ENCODE measurements around the gene DYNC1I1.

Gene DYNC1I1

DNA sequence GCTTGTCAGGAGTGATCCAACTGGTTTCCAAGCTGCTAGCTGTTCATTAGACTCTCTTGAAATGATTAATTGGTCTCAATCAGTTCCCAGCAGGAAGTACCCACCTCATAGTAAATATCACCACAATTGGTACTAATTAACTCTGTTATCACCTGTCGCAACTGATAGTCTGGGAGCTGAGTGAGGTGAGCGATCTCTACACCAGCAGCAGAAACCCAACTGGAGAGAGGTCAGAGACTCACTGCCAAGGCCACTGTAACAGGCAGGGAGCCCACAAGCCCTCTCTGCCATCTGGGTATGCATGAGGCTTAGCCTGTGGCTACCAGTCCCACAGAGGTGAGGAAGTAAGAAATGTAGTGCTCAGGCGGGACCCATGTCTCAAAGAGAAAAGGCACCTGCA lies 245.5 kb downstream of the DYNC1I1 start:
- Mint-ChIP-seq H3K4me1 (peaks cover 6% of the 10 kb centered on the region), H3K4me3 (no peak overlapping the region), H3K27me3 (peaks cover 32% of the 10 kb centered on the region), H3K27ac (no peak overlapping the region), H3K9me3 (no peaks in the 10 kb centered on the region)
- ATAC-seq (no peak), DNase-seq (no peak)

DNA sequence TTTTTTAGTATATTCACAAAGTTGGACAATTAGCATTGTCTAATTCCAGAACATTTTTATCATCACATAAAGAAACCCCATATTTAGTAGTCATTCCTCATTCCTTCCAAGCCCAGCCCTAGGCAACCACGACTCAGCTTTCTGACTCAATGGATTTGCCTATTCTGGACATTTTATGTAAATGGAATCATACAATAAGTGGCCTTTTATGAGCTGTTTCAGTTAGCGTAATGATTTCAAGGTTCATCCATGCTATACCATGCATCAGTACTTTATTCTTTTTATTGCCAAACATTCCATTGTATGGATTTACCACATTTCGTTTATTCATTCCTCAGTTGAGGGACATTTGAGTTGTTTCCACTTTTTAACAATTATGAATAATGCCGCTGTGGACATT lies 249.2 kb downstream of the DYNC1I1 start:
- Mint-ChIP-seq H3K27me3 (peaks cover 27% of the 10 kb centered on the region), H3K9me3 (no peaks in the 10 kb centered on the region), H3K4me3 (no peak overlapping the region), H3K27ac (no peak overlapping the region), H3K4me1 (peaks cover 6% of the 10 kb centered on the region)
- no peak for DNase-seq
- ATAC-seq, result no peak

DNA sequence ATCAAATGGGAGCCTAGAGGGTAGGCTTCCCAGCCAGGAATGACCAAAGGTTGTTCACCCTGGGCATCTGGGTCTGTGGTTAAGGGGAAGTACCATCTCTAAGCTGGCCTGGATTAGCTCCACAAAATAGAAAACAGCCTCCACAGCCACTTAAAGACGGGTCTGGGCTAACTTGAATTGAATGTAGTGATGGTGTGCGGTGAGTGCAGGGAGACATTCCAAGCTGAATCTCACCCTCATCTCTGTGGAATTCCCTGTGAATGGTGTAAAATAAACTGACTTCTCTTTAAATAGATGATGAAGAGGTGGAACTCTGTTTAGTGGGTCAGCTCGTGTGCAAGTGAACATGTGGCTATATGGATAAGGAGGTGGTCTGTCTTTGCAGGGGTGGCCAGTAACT lies 251.0 kb downstream of the DYNC1I1 start:
- Mint-ChIP-seq H3K4me1 (no peaks in the 10 kb centered on the region), H3K9me3 (no peaks in the 10 kb centered on the region), H3K27ac (no peak overlapping the region), H3K27me3 (peaks cover 37% of the 10 kb centered on the region), H3K4me3 (no peak overlapping the region)
- ATAC-seq (no peak), DNase-seq (no peak)

DNA sequence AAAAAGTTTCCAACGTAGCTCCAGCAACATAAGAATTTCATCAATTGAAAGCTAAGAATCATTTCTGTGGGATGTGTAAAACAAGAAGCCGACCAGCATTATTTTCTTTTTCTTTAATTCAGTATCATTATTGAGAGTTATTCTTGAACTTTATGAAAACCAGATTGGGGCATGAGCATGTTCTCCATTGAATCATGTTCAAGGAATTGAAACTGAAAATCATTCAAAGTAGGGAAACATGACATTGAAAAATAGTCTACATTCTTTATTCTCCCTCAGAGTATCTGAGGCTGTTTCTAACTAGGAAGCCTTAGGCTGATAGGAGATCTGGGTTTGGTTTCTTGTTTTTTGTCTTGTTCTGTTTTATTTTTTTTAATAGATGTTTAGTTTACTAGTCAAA lies 253.7 kb downstream of the DYNC1I1 start:
- H3K4me1 Mint-ChIP-seq, result peaks cover 8% of the 10 kb centered on the region
- H3K9me3 Mint-ChIP-seq, result no peaks in the 10 kb centered on the region
- H3K27ac Mint-ChIP-seq, result no peak overlapping the region
- DNase-seq (no peak), ATAC-seq (no peak)
- no peak overlapping the region for H3K4me3 Mint-ChIP-seq
- peaks cover 29% of the 10 kb centered on the region for H3K27me3 Mint-ChIP-seq

DNA sequence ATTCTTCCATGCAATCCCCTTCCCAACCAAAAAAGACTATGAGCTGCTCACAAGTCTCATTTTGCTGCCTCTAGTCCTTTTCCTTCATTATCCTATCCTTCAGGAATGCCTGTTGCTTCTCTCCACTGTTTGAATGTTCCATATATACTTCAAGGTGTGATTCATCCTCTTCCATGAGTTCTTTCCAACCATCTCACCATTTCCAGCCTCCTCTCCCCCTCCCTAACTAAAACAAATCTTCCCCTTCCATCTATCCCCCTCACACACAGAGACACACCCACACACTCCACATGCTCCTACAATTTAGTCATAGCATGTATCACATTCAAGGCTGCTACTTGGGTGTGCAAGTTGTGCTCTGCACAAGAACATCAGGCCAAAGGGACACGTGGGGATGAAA lies 254.3 kb downstream of the DYNC1I1 start:
- no peak overlapping the region for H3K4me3 Mint-ChIP-seq

DNA sequence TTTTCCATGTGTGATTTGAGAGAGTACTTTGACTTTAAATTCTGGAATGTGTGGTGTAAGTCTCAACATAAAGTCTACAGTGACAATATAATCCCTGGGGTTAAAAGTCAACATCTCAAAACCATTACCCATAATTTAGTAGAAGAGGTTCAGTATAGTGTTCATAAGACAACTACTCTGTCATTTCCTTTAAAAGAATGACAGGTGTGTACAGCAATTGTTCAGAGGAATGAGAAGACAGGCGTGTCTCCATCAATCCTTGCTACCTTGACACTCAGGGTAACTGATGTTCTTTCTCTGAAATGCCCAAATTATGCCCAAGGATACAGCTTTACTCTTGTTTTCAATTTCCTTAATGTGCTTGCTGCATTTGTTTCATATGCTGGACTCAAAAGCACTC lies 256.4 kb downstream of the DYNC1I1 start:
- peaks cover 17% of the 10 kb centered on the region for H3K27me3 Mint-ChIP-seq
- ATAC-seq (no peak), DNase-seq (no peak)
- H3K9me3 Mint-ChIP-seq, result no peaks in the 10 kb centered on the region
- no peak overlapping the region for H3K4me3 Mint-ChIP-seq
- H3K27ac Mint-ChIP-seq, result no peak overlapping the region
- H3K4me1 Mint-ChIP-seq, result peaks cover 8% of the 10 kb centered on the region

More for the DNA sequence above, 254.3 kb downstream of the DYNC1I1 start:
- H3K27ac Mint-ChIP-seq, result no peak overlapping the region
- no peaks in the 10 kb centered on the region for H3K9me3 Mint-ChIP-seq
- peaks cover 29% of the 10 kb centered on the region for H3K27me3 Mint-ChIP-seq
- ATAC-seq (no peak), DNase-seq (no peak)
- peaks cover 8% of the 10 kb centered on the region for H3K4me1 Mint-ChIP-seq

DNA sequence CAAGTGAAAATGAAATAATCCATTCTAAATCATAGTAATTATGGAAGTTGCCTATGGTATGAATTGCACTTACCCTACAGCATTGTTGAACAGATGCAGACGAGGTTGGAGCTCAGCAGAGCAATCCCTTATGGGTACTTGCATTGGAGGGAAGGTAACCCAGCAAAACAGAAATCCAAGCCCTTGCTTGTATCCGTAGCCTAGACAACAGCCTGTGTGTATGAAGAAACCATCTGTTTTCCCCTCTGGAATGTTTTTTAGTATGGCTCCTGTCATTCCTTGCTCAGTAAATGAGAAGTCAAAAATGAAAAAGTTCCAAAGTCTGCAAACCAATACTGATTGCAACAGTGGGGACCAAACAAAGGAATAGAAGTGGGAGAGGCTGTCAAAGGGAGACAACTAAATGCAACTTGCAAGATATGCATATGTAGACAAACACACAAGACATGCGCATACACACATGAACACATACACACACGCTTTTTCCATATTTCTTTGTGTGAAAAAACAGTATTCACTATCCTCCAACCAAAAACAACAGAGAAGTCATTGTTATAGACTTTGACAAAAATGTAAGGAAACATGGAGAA lies 260.8 kb downstream of the DYNC1I1 start:
- no peaks in the 10 kb centered on the region for H3K9me3 Mint-ChIP-seq
- H3K4me1 Mint-ChIP-seq, result peaks cover 8% of the 10 kb centered on the region
- no peak for DNase-seq
- H3K27me3 Mint-ChIP-seq, result peaks cover 8% of the 10 kb centered on the region
- no peak for ATAC-seq
- no peak overlapping the region for H3K27ac Mint-ChIP-seq
- no peak overlapping the region for H3K4me3 Mint-ChIP-seq

DNA sequence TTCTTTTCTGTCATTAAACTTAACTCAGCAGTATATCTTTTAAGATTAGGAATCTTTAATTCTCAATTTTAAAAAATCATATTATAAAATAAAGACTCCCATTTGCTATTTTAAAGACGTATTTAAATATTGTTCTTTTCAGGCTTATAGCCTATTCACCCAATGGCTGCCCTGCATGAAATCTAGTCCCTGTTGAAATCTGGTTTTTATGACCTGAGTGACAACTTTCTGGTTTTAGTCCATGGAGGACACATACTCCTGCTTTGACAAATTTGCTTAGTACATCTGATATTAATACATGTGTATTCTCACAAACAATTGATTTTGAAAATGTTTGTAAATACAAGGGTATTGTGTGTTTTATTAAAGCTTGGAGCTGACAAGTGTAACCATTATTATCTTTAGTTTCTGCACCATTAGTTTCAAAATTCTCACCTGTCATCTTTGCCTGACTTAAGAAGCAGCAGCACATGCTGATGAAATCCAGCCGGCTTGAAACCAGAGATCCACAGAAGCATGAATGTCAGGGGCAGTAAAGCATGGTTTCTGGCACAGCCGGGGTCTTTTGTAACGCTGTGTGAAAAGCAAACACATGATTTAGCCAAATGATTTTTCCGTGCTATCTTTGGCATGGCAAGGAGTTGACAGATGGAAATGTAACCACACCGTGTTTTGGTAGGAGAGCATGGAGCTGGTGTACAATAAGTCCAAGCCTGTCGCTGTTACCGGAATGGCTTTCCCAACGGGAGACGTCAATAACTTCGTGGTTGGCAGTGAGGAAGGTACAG lies 262.8 kb downstream of the DYNC1I1 start:
- Mint-ChIP-seq H3K9me3 (no peaks in the 10 kb centered on the region), H3K4me3 (no peak overlapping the region), H3K4me1 (peaks cover 4% of the 10 kb centered on the region), H3K27me3 (peaks cover 11% of the 10 kb centered on the region), H3K27ac (no peak overlapping the region)
- ATAC-seq (no peak), DNase-seq (no peak)

DNA sequence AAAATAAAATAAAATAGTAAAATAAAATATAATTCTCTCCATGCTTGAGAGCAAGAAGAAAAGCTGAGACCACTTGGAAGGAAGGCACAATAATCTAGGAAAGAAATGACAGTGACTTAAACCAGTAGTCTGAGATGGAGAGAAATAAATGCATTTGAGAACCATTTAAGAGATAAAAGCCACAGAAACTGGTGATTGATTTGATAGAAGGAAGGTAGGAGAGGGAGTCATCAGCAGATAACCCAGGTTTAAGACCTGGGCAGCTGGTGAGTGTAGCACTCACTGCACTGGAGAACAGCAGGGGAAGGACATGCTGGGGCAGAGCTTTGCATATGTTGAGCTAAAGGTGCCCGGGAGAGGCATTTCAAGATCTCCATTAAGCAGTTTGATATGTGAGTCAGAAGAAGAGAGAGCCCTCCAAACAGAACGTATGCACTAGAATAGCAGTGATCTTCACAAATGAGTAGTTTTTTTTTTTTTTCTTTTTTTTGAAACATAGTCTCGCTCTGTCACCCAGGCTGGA lies 268.0 kb downstream of the DYNC1I1 start:
- ATAC-seq, result no peak

DNA sequence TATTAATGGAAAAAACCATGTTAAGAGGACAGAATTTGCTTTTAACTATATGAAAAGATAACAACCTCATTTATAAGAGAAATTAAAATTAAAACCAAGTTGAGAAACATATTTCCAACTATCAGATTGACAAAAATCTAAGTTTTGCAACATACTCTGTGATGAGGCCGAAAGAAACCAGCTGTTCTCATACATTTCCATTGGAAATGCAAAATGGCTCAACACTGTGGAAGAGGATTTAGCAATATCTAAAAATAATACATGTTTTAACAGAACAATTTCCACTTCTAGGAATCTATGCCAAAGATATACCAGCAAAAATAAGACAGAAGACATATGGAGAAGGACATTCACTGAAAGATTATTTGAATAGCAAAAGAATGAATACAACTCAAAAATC lies 268.8 kb downstream of the DYNC1I1 start:
- Mint-ChIP-seq H3K27me3 (peaks cover 9% of the 10 kb centered on the region), H3K4me1 (no peaks in the 10 kb centered on the region), H3K9me3 (no peaks in the 10 kb centered on the region), H3K27ac (no peak overlapping the region), H3K4me3 (no peak overlapping the region)
- DNase-seq (no peak), ATAC-seq (no peak)

More for the DNA sequence above, 268.0 kb downstream of the DYNC1I1 start:
- no peak for DNase-seq
- H3K27ac Mint-ChIP-seq, result peak overlapping the region in 1 of 2 donors; percentile 28
- no peak overlapping the region for H3K4me3 Mint-ChIP-seq
- peaks cover 16% of the 10 kb centered on the region for H3K27me3 Mint-ChIP-seq
- H3K9me3 Mint-ChIP-seq, result no peaks in the 10 kb centered on the region
- H3K4me1 Mint-ChIP-seq, result no peaks in the 10 kb centered on the region

DNA sequence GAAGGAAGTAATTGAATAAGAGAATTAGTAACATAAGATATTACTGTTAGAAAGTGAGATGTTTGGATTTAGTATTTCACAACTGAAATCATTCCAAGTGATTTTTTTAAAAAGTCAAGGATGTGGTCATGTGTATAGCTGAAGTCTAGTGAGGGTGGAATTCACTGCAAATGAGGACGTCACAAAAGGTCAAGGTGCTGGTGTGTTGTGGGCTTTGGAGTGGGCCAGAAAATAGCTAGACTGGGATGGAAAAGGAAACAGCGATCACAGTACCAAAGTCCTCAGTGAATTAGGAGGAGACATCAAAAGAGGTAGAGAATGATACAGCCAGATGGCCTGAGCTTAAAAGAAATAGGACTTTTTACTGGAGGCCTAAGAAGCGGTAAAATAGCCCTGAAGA lies 272.8 kb downstream of the DYNC1I1 start:
- H3K9me3 Mint-ChIP-seq, result no peaks in the 10 kb centered on the region
- H3K27me3 Mint-ChIP-seq, result peaks cover 4% of the 10 kb centered on the region
- DNase-seq, result no peak

DNA sequence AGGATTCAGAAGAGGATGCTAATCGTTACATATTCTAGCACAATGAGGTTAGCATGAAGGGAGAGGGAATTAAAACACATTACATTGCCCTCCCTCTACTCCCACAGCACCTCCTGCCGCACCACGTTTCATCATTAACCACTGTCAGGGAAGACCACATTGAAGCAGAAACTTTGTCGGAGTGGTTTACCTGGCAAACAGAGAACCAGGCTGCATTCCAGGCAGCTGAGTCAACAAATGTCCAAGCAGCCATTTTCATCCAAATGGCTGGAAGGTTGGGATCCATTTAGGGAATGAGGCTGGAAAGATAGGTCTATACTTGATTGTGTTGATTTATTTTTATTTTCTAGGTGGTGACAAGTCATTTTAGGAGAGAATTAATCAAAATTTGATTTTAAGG lies 273.6 kb downstream of the DYNC1I1 start:
- ATAC-seq (no peak), DNase-seq (no peak)
- no peak overlapping the region for H3K27ac Mint-ChIP-seq
- no peaks in the 10 kb centered on the region for H3K9me3 Mint-ChIP-seq
- H3K27me3 Mint-ChIP-seq, result peaks cover 4% of the 10 kb centered on the region
- no peak overlapping the region for H3K4me3 Mint-ChIP-seq
- H3K4me1 Mint-ChIP-seq, result no peaks in the 10 kb centered on the region

More for the DNA sequence above, 272.8 kb downstream of the DYNC1I1 start:
- H3K27ac Mint-ChIP-seq, result no peak overlapping the region
- H3K4me3 Mint-ChIP-seq, result no peak overlapping the region
- no peaks in the 10 kb centered on the region for H3K4me1 Mint-ChIP-seq
- no peak for ATAC-seq

DNA sequence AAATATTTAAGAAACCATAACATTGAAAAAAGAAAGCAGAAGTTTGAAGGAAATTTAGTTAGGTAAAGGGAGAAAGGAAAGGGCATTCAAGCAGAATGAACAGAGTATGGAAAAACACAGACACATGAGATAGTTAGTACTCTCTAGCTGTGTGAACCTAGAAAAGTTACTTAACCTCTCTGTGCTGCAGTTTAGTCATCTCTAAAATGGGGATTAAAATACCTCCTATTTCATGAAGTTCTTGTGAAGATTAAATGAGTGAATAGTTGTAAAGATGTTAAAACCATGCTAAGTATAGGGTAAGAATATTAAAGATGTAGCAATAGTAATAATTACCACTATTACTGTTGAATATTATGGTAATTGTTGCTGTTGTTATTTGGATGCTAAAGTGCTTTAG lies 279.9 kb downstream of the DYNC1I1 start:
- Mint-ChIP-seq H3K27me3 (peaks cover 36% of the 10 kb centered on the region), H3K9me3 (no peaks in the 10 kb centered on the region)

DNA sequence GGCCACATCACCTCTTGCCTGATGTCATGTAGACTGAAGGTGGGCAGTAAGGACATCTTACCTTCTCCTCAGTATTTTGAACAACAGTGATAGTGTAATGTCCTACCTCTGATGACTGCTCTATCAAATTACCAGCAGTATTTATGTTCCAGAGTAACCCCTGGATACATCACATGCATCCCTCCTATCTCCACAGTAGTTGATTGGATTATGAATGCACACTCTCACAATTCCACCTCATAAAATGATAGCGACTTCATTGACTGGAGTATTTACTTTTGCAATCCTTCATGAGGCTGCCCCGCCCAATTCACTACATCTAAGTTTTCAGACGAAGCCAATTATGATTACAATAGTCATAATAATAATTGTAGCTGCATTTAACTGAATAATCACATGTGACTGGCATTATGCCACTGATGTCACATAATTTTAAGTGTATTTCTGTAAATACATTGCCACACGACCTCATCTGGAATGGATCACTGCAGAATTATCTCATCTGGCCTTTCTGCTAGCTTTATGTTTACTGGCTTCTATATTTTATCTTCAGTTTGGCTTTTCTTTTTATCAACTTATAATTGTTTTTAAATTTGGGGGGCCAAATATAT lies 280.6 kb downstream of the DYNC1I1 start:
- no peak for ATAC-seq
- no peaks in the 10 kb centered on the region for H3K4me1 Mint-ChIP-seq
- H3K27me3 Mint-ChIP-seq, result peaks cover 36% of the 10 kb centered on the region
- no peak overlapping the region for H3K27ac Mint-ChIP-seq
- DNase-seq, result no peak
- H3K4me3 Mint-ChIP-seq, result no peak overlapping the region
- no peaks in the 10 kb centered on the region for H3K9me3 Mint-ChIP-seq

More for the DNA sequence above, 279.9 kb downstream of the DYNC1I1 start:
- DNase-seq (no peak), ATAC-seq (no peak)
- H3K4me1 Mint-ChIP-seq, result no peaks in the 10 kb centered on the region
- no peak overlapping the region for H3K4me3 Mint-ChIP-seq
- H3K27ac Mint-ChIP-seq, result no peak overlapping the region

DNA sequence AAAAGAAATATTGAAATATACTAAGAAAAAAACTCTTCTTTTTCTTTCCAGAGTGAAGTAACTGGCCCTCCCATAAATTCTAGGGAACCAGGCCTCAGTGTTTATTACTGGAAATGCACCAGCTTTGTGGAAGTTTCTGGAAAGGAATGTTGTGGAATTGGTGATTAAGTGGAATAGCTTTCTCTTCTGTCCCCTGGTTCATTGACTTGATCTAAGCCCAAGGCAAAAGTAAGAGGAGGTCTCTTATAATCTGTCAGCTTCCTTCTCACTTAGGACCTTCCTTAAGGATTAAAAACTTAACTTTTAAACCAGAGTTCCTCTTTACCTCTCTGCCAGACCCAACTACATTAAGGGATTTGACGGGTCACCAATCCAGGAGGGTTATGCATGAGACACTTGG lies 283.4 kb downstream of the DYNC1I1 start:
- ATAC-seq (no peak), DNase-seq (no peak)
- H3K4me3 Mint-ChIP-seq, result no peak overlapping the region
- no peak overlapping the region for H3K27ac Mint-ChIP-seq
- H3K27me3 Mint-ChIP-seq, result peaks cover 39% of the 10 kb centered on the region
- no peaks in the 10 kb centered on the region for H3K9me3 Mint-ChIP-seq
- no peaks in the 10 kb centered on the region for H3K4me1 Mint-ChIP-seq

DNA sequence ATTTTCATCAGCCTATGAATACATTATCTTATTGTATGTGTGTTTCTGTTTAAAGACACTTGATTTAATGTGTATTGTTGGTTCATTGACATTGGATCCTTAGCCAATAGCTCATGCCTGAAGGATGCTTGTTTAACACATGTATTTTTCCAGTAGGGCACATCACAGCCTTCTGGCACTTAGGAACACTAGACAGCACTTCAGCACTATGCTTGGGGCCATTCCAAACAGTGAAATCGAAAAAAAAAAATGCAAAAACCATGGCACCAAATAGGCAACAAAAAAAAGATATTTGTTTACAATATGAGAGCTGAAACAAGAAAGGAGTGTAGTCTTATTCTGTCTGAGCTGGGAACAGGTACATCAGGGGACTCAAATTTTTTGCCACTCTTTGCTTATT lies 286.7 kb downstream of the DYNC1I1 start:
- Mint-ChIP-seq H3K4me3 (no peak overlapping the region), H3K4me1 (no peaks in the 10 kb centered on the region), H3K9me3 (no peaks in the 10 kb centered on the region), H3K27ac (no peak overlapping the region), H3K27me3 (peaks cover 54% of the 10 kb centered on the region)
- ATAC-seq (no peak), DNase-seq (no peak)

Measured in stimulated activated naive CD8-positive, alpha-beta T cell treated with anti-CD3 and anti-CD28 coated beads, Interleukin-15, amount 100 ng/mL, for 72 hours (primary cell).